Lung (tissue), 12 donors: ENCODE measurements around the gene GRAP. TPM values are rescaled to one million over a fixed set of nuclear protein-coding genes. Genes with fewer than 3 reads are reported as not detected.

ENCODE experiments used
- ATAC-seq: fragments of 200-7000 bp; cut with Tn5 transposase; one replicate; pipeline ENCODE4 v1.9.1; 2020; ENCODE audit warnings: moderate number of reproducible peaks; ENCODE audit not compliant: insufficient read depth, low FRiP score
- DNase-seq, 3 donors: peaks; one replicate each; pipeline ENCODE4 v3.0.0-alpha.2; 2013 to 2017
- H3K27ac ChIP-seq, 2 donors: one replicate each; pipeline ENCODE4 v1.5.1; 2013; ENCODE audit warnings: mild to moderate bottlenecking in 2 of 2, moderate library complexity in 2 of 2, control low read depth in 1 of 2, inconsistent platforms in 1 of 2, low read depth in 1 of 2, low read length in 1 of 2
- H3K27me3 ChIP-seq, 3 donors: one replicate each; pipeline ENCODE4 v1.5.1; 2013; ENCODE audit warnings: low read length in 2 of 3; ENCODE audit not compliant: control insufficient read depth in 3 of 3, insufficient read depth in 3 of 3
- H3K36me3 ChIP-seq, 4 donors: one replicate each; pipeline ENCODE4 v1.5.1; 2013; ENCODE audit warnings: low read length in 4 of 4, mild to moderate bottlenecking in 1 of 4, moderate library complexity in 1 of 4; ENCODE audit not compliant: control insufficient read depth in 4 of 4, insufficient read depth in 4 of 4
- H3K4me1 ChIP-seq, 5 donors: one replicate each; pipeline ENCODE4 v1.5.1; 2013; ENCODE audit warnings: low read length in 5 of 5, mild to moderate bottlenecking in 2 of 5, moderate library complexity in 1 of 5; ENCODE audit not compliant: control insufficient read depth in 5 of 5, insufficient read depth in 5 of 5
- H3K4me3 ChIP-seq: one replicate; pipeline ENCODE4 v1.5.1; 2013; ENCODE audit warnings: mild to moderate bottlenecking, control low read depth, moderate library complexity
- H3K9ac ChIP-seq, 2 donors: one replicate each; pipeline ENCODE4 v1.5.1; 2013; ENCODE audit warnings: low read length in 2 of 2, control low read depth in 1 of 2; ENCODE audit not compliant: insufficient read depth in 1 of 2
- H3K9me3 ChIP-seq, 4 donors: one replicate each; pipeline ENCODE4 v1.5.1; 2013; ENCODE audit warnings: low read length in 3 of 4, mild to moderate bottlenecking in 1 of 4, moderate library complexity in 1 of 4; ENCODE audit not compliant: control insufficient read depth in 4 of 4, insufficient read depth in 3 of 4
- CTCF ChIP-seq: IDR thresholded peaks from 2 replicates; pipeline ENCODE4 v1.5.1; 2012; ENCODE audit warnings: mild to moderate bottlenecking; ENCODE audit errors: control extremely low read depth, extremely low read depth
- WGBS, 2 donors: extraction: QIAGEN DNeasy Blood & Tissue Kit; methylation state at CpG; one replicate each; pipeline ENCODE4 v1.1.7; 2013; 5-methylcytosine and 5-hydroxymethylcytosine counted together
- polyA plus RNA-seq, 2 donors: library from polyadenylated mRNA; stranded (reverse); fragments of 200-250 nt; gene quantifications; one replicate each; pipeline ENCODE4 v1.2.1, GENCODE V29; 2013
- total RNA-seq, 2 donors: library from RNA; depleted of rRNA in 1 of 2; stranded (reverse); fragments of >200 nt in 1 of 2; gene quantifications; one replicate each; pipeline ENCODE4 v1.2.1, GENCODE V29; 2014 to 2021
- donor health status: control.
- donor health status: control.
- donor health status: Bipolar disorder and iron deficiency.
- donor health status: healthy.
- donor health status: DM: yes; HTN: yes; CAD: no.

Gene GRAP
- total and polyA plus RNA-seq, 4 donors: 6.7 to 14.3 (median 9.8) TPM

- DNase-seq (peak; percentile 35 to 49 (median 48)), ATAC-seq (no peak)
- WGBS, 2 donors: 24 to 30% methylated on average over 70 to 73 of the region's 73 CpGs
- peak overlapping the region; percentile 49 for H3K4me3 ChIP-seq
- H3K4me1 ChIP-seq: peaks cover 0 to 15% (median 0%) of the 10 kb centered on the region in 5 donors
- no peaks in the 10 kb centered on the region for H3K36me3 ChIP-seq
- no peaks in the 10 kb centered on the region for H3K9me3 ChIP-seq
- TF ChIP-seq CTCF: no peak
- H3K27me3 ChIP-seq: peaks cover 0 to 3% (median 0%) of the 10 kb centered on the region in 3 donors
- H3K27ac ChIP-seq: peak overlapping the region; percentile 27 to 82
- no peak overlapping the region for H3K9ac ChIP-seq
These were observed 43.0 kb downstream of the GRAP start for GRCh38 chr17:19003543-19004420.

DNA sequence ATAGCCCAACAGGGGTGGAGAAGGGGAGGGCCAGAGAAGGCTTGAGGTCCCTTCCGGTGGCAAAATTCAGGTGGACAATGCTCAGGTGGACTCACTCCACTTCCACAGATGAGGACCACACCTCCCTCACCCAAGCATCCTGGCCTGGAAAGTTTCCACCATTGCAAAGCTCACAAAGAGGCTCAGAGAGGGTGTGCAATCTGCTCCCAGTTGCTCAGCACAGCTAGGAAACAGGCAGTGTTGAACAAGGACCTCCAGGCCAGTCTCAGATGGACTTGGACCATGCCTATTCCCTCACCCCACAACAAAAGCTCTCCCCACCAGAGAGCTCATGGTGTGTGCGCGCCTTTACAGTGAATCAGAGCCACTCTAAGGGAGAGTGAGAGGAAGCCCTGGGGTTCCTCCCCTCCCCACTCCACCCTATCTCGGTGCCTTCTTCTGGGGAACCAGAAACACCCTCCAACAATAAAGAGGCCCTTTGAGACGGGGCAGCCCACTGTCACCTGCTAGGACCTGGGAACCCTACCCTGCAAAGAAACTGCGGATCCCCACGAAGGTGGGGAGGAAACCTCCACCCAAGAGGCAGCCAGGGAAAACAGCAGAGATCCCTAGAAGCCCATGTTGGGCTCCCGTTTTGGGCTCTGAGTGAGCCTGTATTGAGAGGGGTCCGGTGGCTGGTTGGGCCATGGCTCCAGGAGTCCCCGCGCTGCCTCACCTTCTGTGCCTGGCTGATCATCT is 43.8 kb downstream of the GRAP start:
- Histone ChIP-seq H3K36me3 (no peaks in the 10 kb centered on the region), H3K9ac (no peak overlapping the region), H3K4me3 (no peak overlapping the region), H3K4me1 (peaks cover 0 to 15% (median 0%) of the 10 kb centered on the region in 5 donors), H3K9me3 (no peaks in the 10 kb centered on the region), H3K27ac (no peak overlapping the region), H3K27me3 (peaks cover 0 to 3% (median 0%) of the 10 kb centered on the region in 3 donors)
- no peak for TF ChIP-seq CTCF
- ATAC-seq (no peak), DNase-seq (no peak)
- WGBS, 2 donors: 85% methylated on average over 11 of the region's 11 CpGs

DNA sequence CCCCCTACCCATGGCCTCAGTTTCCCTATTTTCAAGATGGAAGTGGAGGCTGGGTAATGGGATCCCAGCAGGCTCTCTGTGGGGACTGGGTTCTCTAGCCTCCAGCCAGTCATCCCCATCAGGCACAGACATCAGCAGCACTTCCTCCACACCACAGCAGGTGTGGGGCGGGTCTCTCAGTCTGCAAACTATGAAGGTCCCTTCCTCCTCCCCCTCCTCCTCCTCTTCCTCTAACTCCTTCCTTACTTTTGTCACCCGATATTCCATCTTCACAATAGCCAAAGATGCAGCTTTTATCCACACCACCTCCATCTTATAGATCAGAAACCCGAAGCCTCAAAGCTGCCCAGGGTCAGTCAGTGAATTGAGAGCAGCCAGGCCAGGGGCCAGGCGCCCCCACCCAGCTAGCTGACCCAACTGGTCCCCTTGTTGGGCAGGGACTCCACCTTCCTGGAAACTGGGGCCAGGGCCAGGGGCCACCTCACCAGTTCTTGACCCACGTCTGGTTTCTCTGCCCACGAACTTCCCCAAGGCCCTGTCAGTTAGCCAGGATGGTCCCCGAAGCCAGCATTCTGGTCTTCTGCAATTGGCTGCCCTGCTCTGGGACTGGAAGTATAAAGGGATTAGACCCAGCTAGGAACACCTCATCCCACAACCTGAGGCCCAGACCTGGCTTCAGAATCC is 44.7 kb downstream of the GRAP start:
- no peaks in the 10 kb centered on the region for H3K9me3 ChIP-seq
- no peak overlapping the region for H3K27ac ChIP-seq
- TF ChIP-seq CTCF: no peak
- peaks cover 0 to 15% (median 0%) of the 10 kb centered on the region in 5 donors for H3K4me1 ChIP-seq
- no peak for DNase-seq
- ATAC-seq: no peak
- 59 to 69% methylated on average over 7 of the region's 7 CpGs for whole genome bisulfite sequencing, 2 donors
- H3K4me3 ChIP-seq: no peak overlapping the region
- no peak overlapping the region for H3K9ac ChIP-seq
- H3K27me3 ChIP-seq: no peaks in the 10 kb centered on the region
- no peaks in the 10 kb centered on the region for H3K36me3 ChIP-seq
